OCI-LY7 (cell line): ENCODE data around the gene OR6C65. TPM values are rescaled to one million over a fixed set of nuclear protein-coding genes. Genes with fewer than 3 reads are reported as not detected.

Experiments used
- BruUV-seq: library from RNA; stranded (reverse); fragments of 400-500 nt; replicated peaks from 2 replicates; lab custom pipeline; 2021; lab: Mats Ljungman, UMichigan
- CTCF ChIA-PET: fragments of 300-600 bp; sonication (Branson Sonifier 250); formaldehyde crosslinking; loops from one replicate; lab custom pipeline; 2022; ENCODE audit warnings: antibody characterized with exemption; ENCODE audit not compliant: unreplicated experiment; lab: Charles Lee
- POLR2A ChIA-PET: fragments of 300-600 bp; sonication (Branson Sonifier 250); formaldehyde crosslinking; loops from one replicate; lab custom pipeline; 2022; ENCODE audit warnings: antibody characterized with exemption; lab: Charles Lee
- DNase-seq: peaks from one replicate; pipeline ENCODE4 v3.0.0-alpha.2; 2015; ENCODE audit warnings: low spot score
- H2AFZ ChIP-seq: fragments of 200-600 bp; sonication (generic), shearing (Covaris generic); 2 replicates; pipeline ENCODE4 v1.6.1; 2014; ENCODE audit warnings: mild to moderate bottlenecking, antibody characterized with exemption, low read length, moderate library complexity
- H3K27ac ChIP-seq: fragments of 200-600 bp; sonication (generic); 2 replicates; pipeline ENCODE4 v1.5.1; 2014; ENCODE audit warnings: mixed run types, low read depth, mild to moderate bottlenecking, moderate library complexity, low read length, inconsistent platforms; ENCODE audit not compliant: poor library complexity, severe bottlenecking
- H3K36me3 ChIP-seq: fragments of 200-600 bp; sonication (generic); 2 replicates; pipeline ENCODE4 v1.6.1; 2014; ENCODE audit warnings: mild to moderate bottlenecking, antibody characterized with exemption, low read length, moderate library complexity, mixed read lengths; ENCODE audit not compliant: insufficient read depth
- H3K4me1 ChIP-seq: fragments of 200-600 bp; sonication (generic); 2 replicates; pipeline ENCODE4 v1.5.1; 2014; ENCODE audit warnings: mild to moderate bottlenecking, low read length; ENCODE audit not compliant: insufficient read depth, poor library complexity, severe bottlenecking
- H3K4me2 ChIP-seq: fragments of 200-600 bp; sonication (generic); 2 replicates; pipeline ENCODE4 v1.6.1; 2014; ENCODE audit warnings: mild to moderate bottlenecking, low read length
- H3K4me3 ChIP-seq: fragments of 200-600 bp; sonication (generic); 2 replicates; pipeline ENCODE4 v1.5.1; 2014; ENCODE audit warnings: mild to moderate bottlenecking, low read depth, low read length; ENCODE audit not compliant: poor library complexity, severe bottlenecking
- H3K79me2 ChIP-seq: fragments of 200-600 bp; sonication (generic); 2 replicates; pipeline ENCODE4 v1.6.1; 2016; ENCODE audit warnings: low read depth, mild to moderate bottlenecking, low read length, moderate library complexity, mixed read lengths; ENCODE audit not compliant: insufficient read depth
- H3K9me2 ChIP-seq: fragments of 200-600 bp; sonication (generic); 2 replicates; pipeline ENCODE4 v1.6.1; 2016; ENCODE audit warnings: mild to moderate bottlenecking, low read length, mixed read lengths; ENCODE audit not compliant: insufficient read depth
- H3K9me3 ChIP-seq: fragments of 200-600 bp; sonication (generic); 2 replicates; pipeline ENCODE4 v1.6.1; 2014; ENCODE audit warnings: mild to moderate bottlenecking, mixed run types, low read length, mixed read lengths
- H4K20me1 ChIP-seq: fragments of 200-600 bp; sonication (generic); 2 replicates; pipeline ENCODE4 v1.6.1; 2014; ENCODE audit warnings: mild to moderate bottlenecking, antibody characterized with exemption, low read length, moderate library complexity, mixed read lengths; ENCODE audit not compliant: insufficient read depth
- EZH2phosphoT487 ChIP-seq: fragments of 200-600 bp; sonication (generic); IDR thresholded peaks from 2 replicates; pipeline ENCODE4 v1.6.1; 2018; ENCODE audit warnings: low read depth, borderline replicate concordance, mild to moderate bottlenecking, mixed run types, antibody characterized with exemption, low read length, moderate library complexity, mixed read lengths
- intact Hi-C: fragments of 100-400 bp; cut with micrococcal nuclease; formaldehyde crosslinking; loops from one replicate; pipeline ENCODE4 v1.10.0; 2022; ENCODE audit not compliant: unreplicated experiment
- total RNA-seq, 2 experiments: library from RNA; depleted of rRNA in 1 of 2; stranded (reverse); fragments of >200 nt in 1 of 2; shearing (Covaris generic) in 1 of 2; gene quantifications; 2 replicates each; pipeline ENCODE4 v1.2.3, GENCODE V29; 2014 to 2022
- TF ChIP-seq, protein P1 (sequence below): fragments of 200-600 bp; sonication (generic); conservative IDR thresholded peaks from 2 replicates; pipeline ENCODE4 v1.5.1; 2014; ENCODE audit warnings: mild to moderate bottlenecking, antibody characterized with exemption, low read length, moderate library complexity, mixed read lengths

The OR6C65 gene
- total RNA-seq, 2 experiments from 2014 or later: not detected

DNA sequence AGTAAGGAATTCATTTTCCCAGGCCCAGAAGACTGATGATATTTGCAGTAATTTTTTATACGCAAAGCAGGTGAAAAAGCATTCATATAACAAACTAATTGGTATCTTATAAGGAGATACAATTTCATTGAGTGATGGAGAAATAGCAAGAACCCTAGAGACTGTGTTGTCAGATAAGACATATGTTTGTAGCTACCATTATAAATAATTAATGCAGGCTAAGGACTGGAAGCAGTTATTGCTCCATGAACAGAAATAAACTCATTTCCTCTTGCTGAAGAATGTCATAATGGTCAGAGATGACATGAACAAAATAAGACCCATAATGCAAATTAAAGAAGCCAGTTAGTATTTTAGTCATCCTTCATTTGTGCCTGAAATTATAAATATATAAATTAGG, 45.0 kb downstream of the OR6C65 start:
- H2AFZ ChIP-seq: no peak overlapping the region

DNA sequence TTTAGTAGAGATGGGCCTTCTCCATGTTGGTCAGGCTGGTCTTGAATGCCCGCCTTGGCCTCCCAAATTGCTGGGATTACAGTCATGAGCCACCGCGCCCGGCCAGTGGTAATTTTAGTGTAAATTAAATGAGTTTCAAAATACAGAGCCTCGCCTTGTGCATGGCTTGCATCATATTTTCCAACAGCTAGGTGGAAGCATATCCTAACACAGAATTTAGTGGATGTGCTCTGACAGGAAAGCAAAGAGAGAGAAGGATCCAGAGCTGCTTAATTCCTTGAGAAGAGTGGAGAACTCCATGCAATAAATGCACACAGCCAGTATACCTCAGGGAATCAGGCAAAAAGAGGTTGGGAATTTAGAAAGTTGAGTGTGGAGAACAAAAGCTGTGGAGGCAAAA, 46.0 kb downstream of the OR6C65 start:
- TF ChIP-seq EZH2phosphoT487: no peak
- TF ChIP-seq, protein P1, sequence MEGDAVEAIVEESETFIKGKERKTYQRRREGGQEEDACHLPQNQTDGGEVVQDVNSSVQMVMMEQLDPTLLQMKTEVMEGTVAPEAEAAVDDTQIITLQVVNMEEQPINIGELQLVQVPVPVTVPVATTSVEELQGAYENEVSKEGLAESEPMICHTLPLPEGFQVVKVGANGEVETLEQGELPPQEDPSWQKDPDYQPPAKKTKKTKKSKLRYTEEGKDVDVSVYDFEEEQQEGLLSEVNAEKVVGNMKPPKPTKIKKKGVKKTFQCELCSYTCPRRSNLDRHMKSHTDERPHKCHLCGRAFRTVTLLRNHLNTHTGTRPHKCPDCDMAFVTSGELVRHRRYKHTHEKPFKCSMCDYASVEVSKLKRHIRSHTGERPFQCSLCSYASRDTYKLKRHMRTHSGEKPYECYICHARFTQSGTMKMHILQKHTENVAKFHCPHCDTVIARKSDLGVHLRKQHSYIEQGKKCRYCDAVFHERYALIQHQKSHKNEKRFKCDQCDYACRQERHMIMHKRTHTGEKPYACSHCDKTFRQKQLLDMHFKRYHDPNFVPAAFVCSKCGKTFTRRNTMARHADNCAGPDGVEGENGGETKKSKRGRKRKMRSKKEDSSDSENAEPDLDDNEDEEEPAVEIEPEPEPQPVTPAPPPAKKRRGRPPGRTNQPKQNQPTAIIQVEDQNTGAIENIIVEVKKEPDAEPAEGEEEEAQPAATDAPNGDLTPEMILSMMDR: peak; percentile 32; the same call in 1 of the 2 replicates
- ChIA-PET CTCF (no interaction called here), POLR2A (no interaction called here)
- Histone ChIP-seq H3K9me3 (no peaks in the 10 kb centered on the region), H3K4me2 (no peak overlapping the region), H2AFZ (no peak overlapping the region), H4K20me1 (no peaks in the 10 kb centered on the region), H3K4me3 (no peak overlapping the region), H3K36me3 (no peaks in the 10 kb centered on the region), H3K9me2 (peaks cover 2% of the 10 kb centered on the region; the same call in 1 of the 2 replicates), H3K4me1 (no peaks in the 10 kb centered on the region), H3K79me2 (no peaks in the 10 kb centered on the region), H3K27ac (no peak overlapping the region)
- DNase-seq: no peak
- BruUV-seq: no TSS peak
- intact Hi-C loops: loop anchor here (5.0 kb wide), 1 partner anchor 171 kb away; no protein-coding TSS in a partner anchor

More for the DNA sequence above, 45.0 kb downstream of the OR6C65 start:
- no peak for DNase-seq
- BruUV-seq: no TSS peak
- Histone ChIP-seq H3K4me3 (no peak overlapping the region), H3K9me2 (no peaks in the 10 kb centered on the region), H3K79me2 (no peaks in the 10 kb centered on the region), H3K27ac (no peak overlapping the region), H3K36me3 (no peaks in the 10 kb centered on the region), H4K20me1 (no peaks in the 10 kb centered on the region), H3K9me3 (no peaks in the 10 kb centered on the region), H3K4me2 (no peak overlapping the region), H3K4me1 (no peaks in the 10 kb centered on the region)
- intact Hi-C loops: loop anchor here (5.0 kb wide), 1 partner anchor 172 kb away; no protein-coding TSS in a partner anchor
- POLR2A ChIA-PET: interaction anchor here (0.7 kb wide), 1 partner anchor 11 kb away, joined by 3 read pairs; no protein-coding TSS in a partner anchor
- CTCF ChIA-PET: no interaction called here
- no peak for TF ChIP-seq EZH2phosphoT487
- TF ChIP-seq, protein P1: no peak

DNA sequence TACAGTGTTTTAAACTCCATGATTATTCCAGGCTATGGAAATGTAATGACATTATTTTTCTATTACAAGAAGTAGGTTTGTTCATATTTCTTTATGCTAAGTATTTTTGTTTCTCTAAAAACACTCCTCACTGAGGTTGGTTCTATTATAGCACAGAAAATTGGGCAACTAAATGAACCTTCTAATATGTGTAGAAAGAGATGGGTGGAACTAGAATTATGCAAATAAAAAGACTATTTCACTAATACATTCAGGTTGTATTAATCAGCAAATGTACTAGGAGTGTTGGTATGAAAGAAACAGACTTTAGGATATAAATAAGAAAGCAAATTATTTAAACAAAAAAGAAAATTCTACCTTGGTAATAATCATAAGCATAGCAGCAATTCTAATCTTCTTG, 48.5 kb downstream of the OR6C65 start:
- TF ChIP-seq, protein P1: no peak
- no peak for TF ChIP-seq EZH2phosphoT487
- no TSS peak for BruUV-seq
- DNase-seq: no peak
- Histone ChIP-seq H3K9me3 (no peaks in the 10 kb centered on the region), H3K4me1 (no peaks in the 10 kb centered on the region), H3K36me3 (no peaks in the 10 kb centered on the region), H3K79me2 (no peaks in the 10 kb centered on the region), H3K4me2 (no peak overlapping the region), H3K4me3 (no peak overlapping the region), H3K27ac (no peak overlapping the region), H3K9me2 (peaks cover 5% of the 10 kb centered on the region; the same call in 1 of the 2 replicates), H4K20me1 (no peaks in the 10 kb centered on the region), H2AFZ (no peak overlapping the region)
- ChIA-PET CTCF (no interaction called here), POLR2A (interaction anchor here (0.7 kb wide), 1 partner anchor 9 kb away, joined by 4 read pairs; no protein-coding TSS in a partner anchor)
- intact Hi-C loops: loop anchor here (5.0 kb wide), 1 partner anchor 168 kb away; no protein-coding TSS in a partner anchor
